ENCODE results near the gene ADAMTS9.

The ADAMTS9 gene, protein sequence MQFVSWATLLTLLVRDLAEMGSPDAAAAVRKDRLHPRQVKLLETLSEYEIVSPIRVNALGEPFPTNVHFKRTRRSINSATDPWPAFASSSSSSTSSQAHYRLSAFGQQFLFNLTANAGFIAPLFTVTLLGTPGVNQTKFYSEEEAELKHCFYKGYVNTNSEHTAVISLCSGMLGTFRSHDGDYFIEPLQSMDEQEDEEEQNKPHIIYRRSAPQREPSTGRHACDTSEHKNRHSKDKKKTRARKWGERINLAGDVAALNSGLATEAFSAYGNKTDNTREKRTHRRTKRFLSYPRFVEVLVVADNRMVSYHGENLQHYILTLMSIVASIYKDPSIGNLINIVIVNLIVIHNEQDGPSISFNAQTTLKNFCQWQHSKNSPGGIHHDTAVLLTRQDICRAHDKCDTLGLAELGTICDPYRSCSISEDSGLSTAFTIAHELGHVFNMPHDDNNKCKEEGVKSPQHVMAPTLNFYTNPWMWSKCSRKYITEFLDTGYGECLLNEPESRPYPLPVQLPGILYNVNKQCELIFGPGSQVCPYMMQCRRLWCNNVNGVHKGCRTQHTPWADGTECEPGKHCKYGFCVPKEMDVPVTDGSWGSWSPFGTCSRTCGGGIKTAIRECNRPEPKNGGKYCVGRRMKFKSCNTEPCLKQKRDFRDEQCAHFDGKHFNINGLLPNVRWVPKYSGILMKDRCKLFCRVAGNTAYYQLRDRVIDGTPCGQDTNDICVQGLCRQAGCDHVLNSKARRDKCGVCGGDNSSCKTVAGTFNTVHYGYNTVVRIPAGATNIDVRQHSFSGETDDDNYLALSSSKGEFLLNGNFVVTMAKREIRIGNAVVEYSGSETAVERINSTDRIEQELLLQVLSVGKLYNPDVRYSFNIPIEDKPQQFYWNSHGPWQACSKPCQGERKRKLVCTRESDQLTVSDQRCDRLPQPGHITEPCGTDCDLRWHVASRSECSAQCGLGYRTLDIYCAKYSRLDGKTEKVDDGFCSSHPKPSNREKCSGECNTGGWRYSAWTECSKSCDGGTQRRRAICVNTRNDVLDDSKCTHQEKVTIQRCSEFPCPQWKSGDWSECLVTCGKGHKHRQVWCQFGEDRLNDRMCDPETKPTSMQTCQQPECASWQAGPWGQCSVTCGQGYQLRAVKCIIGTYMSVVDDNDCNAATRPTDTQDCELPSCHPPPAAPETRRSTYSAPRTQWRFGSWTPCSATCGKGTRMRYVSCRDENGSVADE (N-terminal part only)

DNA sequence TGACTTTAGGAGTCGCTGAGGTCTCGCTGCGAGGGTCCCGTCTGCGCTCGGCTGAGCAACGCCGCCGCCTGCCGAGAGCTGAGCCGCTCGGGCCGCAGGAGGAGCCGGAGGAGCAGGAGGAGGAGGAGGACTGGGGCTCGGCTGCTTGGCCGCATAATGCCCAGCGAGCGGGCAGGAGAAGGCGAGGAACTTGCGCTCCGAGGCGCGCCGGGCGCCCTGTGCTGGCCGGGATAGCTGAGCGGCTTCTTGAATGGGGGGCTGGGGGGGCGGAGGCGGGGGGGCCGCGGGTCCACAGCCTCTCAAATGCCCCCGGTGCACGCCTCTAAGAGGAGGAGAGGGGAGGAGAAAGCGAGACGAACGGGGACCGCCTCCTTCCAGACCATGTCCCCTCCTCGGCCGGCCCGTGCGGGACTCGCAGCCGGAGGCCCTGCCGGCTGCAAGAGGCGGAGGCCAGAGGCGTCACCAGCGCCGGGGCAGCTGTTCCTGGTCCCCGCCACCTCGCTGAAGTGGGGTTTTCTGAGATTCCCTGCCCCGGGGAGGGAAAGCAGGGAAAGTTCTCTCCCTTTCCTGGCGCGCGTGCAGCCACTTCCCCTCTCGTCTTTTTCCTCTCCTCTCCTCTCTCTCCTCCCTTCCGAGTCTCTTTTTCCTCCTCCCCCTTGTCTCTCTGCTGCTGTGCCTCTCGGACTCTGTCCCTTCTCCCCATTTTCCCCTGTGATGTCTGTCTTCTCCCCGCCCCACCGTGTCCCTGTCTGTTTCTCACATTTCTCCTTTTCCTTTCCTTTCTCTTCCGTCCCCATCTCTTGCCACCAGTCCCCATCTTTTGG lies at the start of gene ADAMTS9:
TSS of gene ADAMTS9 (minus strand) at position 220 of the 824 bp plus-strand sequence. CDS start 343 bp downstream, outside the sequence.
- Histone ChIP-seq H3K9me3 (ENCODE audit: control insufficient read depth, insufficient read depth, low read depth, low read length) (no peaks in the 10 kb centered on the region), H3K27ac (ENCODE audit: low read depth, low read length) (no peak within 1 kb of the TSS; the same call in 1 of the 2 replicates), H3K4me1 (ENCODE audit: control insufficient read depth, insufficient read depth, low read length) (peaks cover 44% of the 10 kb centered on the region), H3K4me3 (ENCODE audit: low read depth, low read length) (peak within 1 kb of the TSS; percentile 77), H3K9ac (ENCODE audit: low read length) (peak within 1 kb of the TSS; percentile 83), H3K27me3 (ENCODE audit: control insufficient read depth, insufficient read depth, low read length) (peaks cover 66% of the 10 kb centered on the region), H3K36me3 (ENCODE audit: control insufficient read depth, insufficient read depth, low read length) (no peaks in the 10 kb centered on the region)

DNA sequence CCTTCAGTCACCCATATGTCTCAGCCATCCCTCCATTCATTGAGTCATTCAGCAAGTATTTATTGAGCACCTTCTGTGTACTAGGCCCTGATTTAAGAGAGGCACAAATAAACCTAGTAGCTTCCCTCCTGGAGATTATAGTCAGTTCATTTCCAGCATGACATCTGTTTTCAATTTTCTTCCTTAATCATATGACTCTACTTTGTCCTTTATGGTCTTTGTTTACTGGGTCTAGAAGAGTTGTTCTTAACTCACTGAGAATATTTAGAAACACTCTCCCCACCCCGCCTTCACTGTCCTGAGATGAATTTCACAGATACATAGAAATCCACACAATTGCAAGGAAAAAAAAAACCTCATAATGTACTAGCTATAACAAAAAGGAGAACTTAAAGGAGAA lies 44.8 kb upstream of the ADAMTS9 start:
- H3K9ac ChIP-seq (ENCODE audit: low read length), result no peak overlapping the region
- H3K36me3 ChIP-seq (ENCODE audit: control insufficient read depth, insufficient read depth, low read length), result no peaks in the 10 kb centered on the region
- H3K27me3 ChIP-seq (ENCODE audit: control insufficient read depth, insufficient read depth, low read length), result no peaks in the 10 kb centered on the region
- H3K9me3 ChIP-seq (ENCODE audit: control insufficient read depth, insufficient read depth, low read depth, low read length), result no peaks in the 10 kb centered on the region
- no peak overlapping the region for H3K4me3 ChIP-seq (ENCODE audit: low read depth, low read length)
- H3K4me1 ChIP-seq (ENCODE audit: control insufficient read depth, insufficient read depth, low read length), result no peaks in the 10 kb centered on the region
- no peak overlapping the region for H3K27ac ChIP-seq (ENCODE audit: low read depth, low read length)

DNA sequence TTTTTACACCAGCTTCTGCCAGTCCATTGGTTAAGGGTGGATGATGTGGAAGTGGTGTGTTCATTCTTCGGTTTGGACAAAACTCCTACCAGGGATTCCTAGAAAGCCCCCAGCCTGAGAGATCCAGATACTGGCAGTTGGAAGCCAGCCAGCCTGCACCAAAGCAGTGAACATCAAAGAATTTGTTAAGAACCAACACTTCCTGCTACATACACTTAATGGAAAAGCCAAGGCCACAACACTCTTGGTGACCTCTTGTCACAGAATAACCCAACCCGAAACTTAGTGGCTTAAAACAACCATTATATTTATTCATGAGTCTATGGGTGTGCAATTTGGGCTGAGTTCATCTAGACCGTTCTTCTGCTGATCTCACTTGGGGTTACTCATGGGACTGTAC lies 42.9 kb upstream of the ADAMTS9 start:
- no peak overlapping the region for H3K9ac ChIP-seq (ENCODE audit: low read length)
- H3K36me3 ChIP-seq (ENCODE audit: control insufficient read depth, insufficient read depth, low read length), result no peaks in the 10 kb centered on the region
- H3K4me3 ChIP-seq (ENCODE audit: low read depth, low read length), result no peak overlapping the region
- no peaks in the 10 kb centered on the region for H3K9me3 ChIP-seq (ENCODE audit: control insufficient read depth, insufficient read depth, low read depth, low read length)
- no peaks in the 10 kb centered on the region for H3K27me3 ChIP-seq (ENCODE audit: control insufficient read depth, insufficient read depth, low read length)
- peaks cover 4% of the 10 kb centered on the region for H3K4me1 ChIP-seq (ENCODE audit: control insufficient read depth, insufficient read depth, low read length)
- H3K27ac ChIP-seq (ENCODE audit: low read depth, low read length), result no peak overlapping the region

DNA sequence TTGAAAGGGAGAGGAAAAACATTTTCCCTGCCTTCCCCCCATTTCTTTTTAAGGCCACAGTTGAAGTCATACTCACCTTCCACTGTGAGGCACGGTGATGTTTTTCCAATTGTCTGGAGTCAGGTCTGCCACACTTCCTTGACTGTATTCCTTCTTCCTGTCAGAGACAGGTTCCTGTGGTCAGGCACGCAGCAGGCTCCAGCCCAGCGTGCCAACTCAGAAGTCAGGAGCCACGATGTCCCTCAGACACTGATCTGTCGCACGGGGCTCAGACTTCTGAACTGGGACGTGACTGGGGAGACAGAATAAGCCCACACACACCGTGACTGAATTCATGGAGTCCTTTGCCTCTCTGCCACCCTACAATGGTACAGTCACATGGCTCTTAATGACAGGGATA lies 41.2 kb upstream of the ADAMTS9 start:
- no peak overlapping the region for H3K4me3 ChIP-seq (ENCODE audit: low read depth, low read length)
- no peaks in the 10 kb centered on the region for H3K27me3 ChIP-seq (ENCODE audit: control insufficient read depth, insufficient read depth, low read length)
- peaks cover 13% of the 10 kb centered on the region for H3K4me1 ChIP-seq (ENCODE audit: control insufficient read depth, insufficient read depth, low read length)
- no peak overlapping the region for H3K9ac ChIP-seq (ENCODE audit: low read length)
- H3K36me3 ChIP-seq (ENCODE audit: control insufficient read depth, insufficient read depth, low read length), result no peaks in the 10 kb centered on the region
- H3K9me3 ChIP-seq (ENCODE audit: control insufficient read depth, insufficient read depth, low read depth, low read length), result no peaks in the 10 kb centered on the region
- no peak overlapping the region for H3K27ac ChIP-seq (ENCODE audit: low read depth, low read length)

DNA sequence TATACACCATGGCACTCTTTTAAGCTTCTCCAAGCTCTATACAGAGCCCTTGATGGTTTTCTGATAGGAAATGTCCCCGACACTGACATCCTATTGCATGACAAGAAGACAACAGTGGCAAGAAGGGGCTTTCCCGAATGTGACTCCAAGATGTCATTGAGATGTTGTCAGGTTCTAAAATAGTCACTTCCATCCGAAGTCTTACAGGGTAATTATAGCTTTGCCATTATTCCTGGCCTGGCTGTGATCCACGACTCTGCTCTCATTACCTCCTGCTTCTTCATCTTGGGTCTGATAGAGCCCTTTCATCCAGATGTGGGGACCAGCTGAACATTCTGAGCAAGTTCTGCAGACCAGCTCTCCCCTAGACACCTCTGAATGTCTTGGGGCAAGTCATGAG lies 40.6 kb upstream of the ADAMTS9 start:
- Histone ChIP-seq H3K27ac (ENCODE audit: low read depth, low read length) (no peak overlapping the region), H3K4me1 (ENCODE audit: control insufficient read depth, insufficient read depth, low read length) (peaks cover 13% of the 10 kb centered on the region), H3K27me3 (ENCODE audit: control insufficient read depth, insufficient read depth, low read length) (no peaks in the 10 kb centered on the region), H3K9ac (ENCODE audit: low read length) (no peak overlapping the region), H3K36me3 (ENCODE audit: control insufficient read depth, insufficient read depth, low read length) (no peaks in the 10 kb centered on the region), H3K9me3 (ENCODE audit: control insufficient read depth, insufficient read depth, low read depth, low read length) (no peaks in the 10 kb centered on the region), H3K4me3 (ENCODE audit: low read depth, low read length) (no peak overlapping the region)

DNA sequence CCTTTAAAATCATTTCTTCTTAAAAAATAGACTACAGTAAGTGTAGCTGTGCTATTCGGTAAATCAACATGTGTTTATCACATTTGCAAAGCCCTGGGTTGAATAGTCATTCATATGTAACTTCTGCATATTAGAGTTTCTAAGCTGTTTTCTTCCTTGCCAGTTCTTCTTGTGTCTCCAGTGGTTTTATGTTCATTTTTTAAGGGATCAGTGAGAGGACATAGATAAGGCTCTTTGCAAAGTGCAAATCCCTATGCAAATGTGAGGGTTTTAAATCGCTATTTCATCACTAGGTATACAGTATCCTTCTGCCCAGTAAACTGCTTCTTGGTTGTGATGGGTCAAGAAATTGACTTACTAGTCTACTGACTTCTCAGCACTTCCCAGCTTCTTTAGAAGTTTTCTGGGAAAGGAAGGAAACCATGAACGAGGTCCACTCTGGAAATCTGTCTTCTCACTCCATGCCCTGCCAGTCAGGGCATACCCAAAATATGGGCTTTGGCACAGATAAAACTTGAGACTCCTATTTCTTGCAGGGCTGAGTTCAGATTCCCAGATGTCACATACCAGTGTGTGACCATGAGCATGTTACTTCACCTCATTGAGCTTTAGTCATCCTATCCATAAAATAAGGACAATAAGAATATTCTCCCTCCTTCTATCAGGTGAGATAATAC lies 38.8 kb upstream of the ADAMTS9 start:
- Histone ChIP-seq H3K9ac (ENCODE audit: low read length) (no peak overlapping the region), H3K4me1 (ENCODE audit: control insufficient read depth, insufficient read depth, low read length) (peaks cover 13% of the 10 kb centered on the region), H3K27me3 (ENCODE audit: control insufficient read depth, insufficient read depth, low read length) (no peaks in the 10 kb centered on the region), H3K4me3 (ENCODE audit: low read depth, low read length) (no peak overlapping the region), H3K9me3 (ENCODE audit: control insufficient read depth, insufficient read depth, low read depth, low read length) (no peaks in the 10 kb centered on the region), H3K36me3 (ENCODE audit: control insufficient read depth, insufficient read depth, low read length) (no peaks in the 10 kb centered on the region), H3K27ac (ENCODE audit: low read depth, low read length) (no peak overlapping the region)

DNA sequence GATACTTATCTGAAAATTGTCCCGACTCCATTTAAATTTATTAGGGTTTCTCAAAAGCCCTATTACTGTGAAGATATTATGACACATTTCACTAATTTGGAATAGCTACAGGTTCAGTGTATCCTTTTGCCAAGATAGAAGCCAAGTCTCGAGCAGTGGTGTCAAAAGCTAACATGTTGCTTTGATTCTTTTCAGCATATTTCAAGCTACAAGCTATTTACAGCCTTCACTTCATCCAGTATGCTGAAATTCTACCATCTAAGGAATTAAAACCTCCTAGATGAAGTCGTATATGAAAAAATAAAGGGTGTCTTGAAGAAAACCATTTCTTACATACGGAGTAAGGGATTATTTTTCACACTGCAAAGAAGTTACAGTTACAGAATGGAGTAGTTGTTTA lies 31.2 kb upstream of the ADAMTS9 start:
- H3K9ac ChIP-seq (ENCODE audit: low read length), result no peak overlapping the region
- no peak overlapping the region for H3K4me3 ChIP-seq (ENCODE audit: low read depth, low read length)
- no peaks in the 10 kb centered on the region for H3K9me3 ChIP-seq (ENCODE audit: control insufficient read depth, insufficient read depth, low read depth, low read length)
- no peak overlapping the region for H3K27ac ChIP-seq (ENCODE audit: low read depth, low read length)
- no peaks in the 10 kb centered on the region for H3K4me1 ChIP-seq (ENCODE audit: control insufficient read depth, insufficient read depth, low read length)
- H3K27me3 ChIP-seq (ENCODE audit: control insufficient read depth, insufficient read depth, low read length), result no peaks in the 10 kb centered on the region
- no peaks in the 10 kb centered on the region for H3K36me3 ChIP-seq (ENCODE audit: control insufficient read depth, insufficient read depth, low read length)

DNA sequence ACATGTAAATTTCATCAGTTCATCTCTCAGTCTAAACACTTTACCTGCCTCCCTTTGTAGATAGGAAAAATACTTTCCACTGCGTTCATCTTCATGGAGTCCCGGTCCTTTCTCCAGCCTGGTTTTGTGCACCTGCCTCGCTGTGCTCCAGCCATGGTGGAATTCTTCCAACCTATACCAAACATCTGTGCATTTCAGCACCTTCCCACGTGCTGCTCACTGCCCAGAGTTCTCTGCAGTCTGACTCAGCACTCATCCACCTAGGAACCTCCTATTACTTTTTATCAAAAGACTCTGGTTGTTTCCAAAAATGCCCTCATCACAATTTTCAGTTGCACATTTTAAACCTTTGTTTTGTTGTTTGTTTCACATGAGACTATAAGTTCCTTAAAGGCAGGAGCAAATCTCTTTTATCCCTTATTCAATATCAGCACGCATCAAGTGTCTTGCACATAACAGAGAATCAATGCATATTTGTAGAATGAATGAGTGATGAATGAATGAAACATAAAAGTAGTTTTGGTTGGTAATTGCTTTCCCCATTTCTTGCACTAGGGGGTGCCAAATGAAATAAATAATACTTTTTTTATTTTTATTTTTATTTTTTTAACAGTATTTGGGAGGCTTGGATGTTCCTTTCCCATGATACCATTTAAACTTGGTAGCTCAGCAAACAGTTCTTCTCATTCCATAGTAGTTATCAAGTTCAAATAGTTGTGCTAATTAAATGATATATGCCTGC lies 30.2 kb upstream of the ADAMTS9 start:
- H3K9ac ChIP-seq (ENCODE audit: low read length), result no peak overlapping the region
- H3K4me1 ChIP-seq (ENCODE audit: control insufficient read depth, insufficient read depth, low read length), result no peaks in the 10 kb centered on the region
- H3K27ac ChIP-seq (ENCODE audit: low read depth, low read length), result no peak overlapping the region
- H3K4me3 ChIP-seq (ENCODE audit: low read depth, low read length), result no peak overlapping the region
- peaks cover 3% of the 10 kb centered on the region; the same call in 1 of the 2 replicates for H3K9me3 ChIP-seq (ENCODE audit: control insufficient read depth, insufficient read depth, low read depth, low read length)
- H3K36me3 ChIP-seq (ENCODE audit: control insufficient read depth, insufficient read depth, low read length), result no peaks in the 10 kb centered on the region
- no peaks in the 10 kb centered on the region for H3K27me3 ChIP-seq (ENCODE audit: control insufficient read depth, insufficient read depth, low read length)

DNA sequence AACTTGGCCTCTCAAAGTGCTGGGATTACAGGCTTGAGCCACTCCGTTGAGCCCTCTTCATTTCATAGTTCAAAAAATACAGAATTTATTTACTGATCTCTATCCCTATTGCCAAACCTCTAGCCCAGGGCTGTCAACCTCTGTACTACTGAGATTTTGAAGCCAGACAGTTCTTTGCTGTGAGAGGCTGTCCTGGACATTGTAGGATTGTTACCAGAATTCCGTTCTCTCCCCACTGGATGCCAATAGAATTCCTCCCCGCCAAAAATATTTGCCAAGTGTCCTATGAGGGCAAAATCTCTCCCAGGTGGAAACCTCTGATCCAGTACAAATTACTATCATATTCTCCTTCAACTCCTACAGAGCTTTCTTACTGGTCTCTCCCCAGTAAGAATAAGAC lies 29.6 kb upstream of the ADAMTS9 start:
- peaks cover 3% of the 10 kb centered on the region; the same call in 1 of the 2 replicates for H3K9me3 ChIP-seq (ENCODE audit: control insufficient read depth, insufficient read depth, low read depth, low read length)
- no peak overlapping the region for H3K9ac ChIP-seq (ENCODE audit: low read length)
- H3K27me3 ChIP-seq (ENCODE audit: control insufficient read depth, insufficient read depth, low read length), result no peaks in the 10 kb centered on the region
- H3K27ac ChIP-seq (ENCODE audit: low read depth, low read length), result no peak overlapping the region
- no peak overlapping the region for H3K4me3 ChIP-seq (ENCODE audit: low read depth, low read length)
- H3K36me3 ChIP-seq (ENCODE audit: control insufficient read depth, insufficient read depth, low read length), result no peaks in the 10 kb centered on the region
- no peaks in the 10 kb centered on the region for H3K4me1 ChIP-seq (ENCODE audit: control insufficient read depth, insufficient read depth, low read length)

Data from HUES6 (cell line).